T-helper 1 cell (primary cell): ENCODE results near the gene CPNE5.

Source experiments
- DNase-seq, 5 donors: peaks; one replicate each; pipeline ENCODE4 v3.0.0-alpha.2; 2012 to 2020

The CPNE5 gene

DNA sequence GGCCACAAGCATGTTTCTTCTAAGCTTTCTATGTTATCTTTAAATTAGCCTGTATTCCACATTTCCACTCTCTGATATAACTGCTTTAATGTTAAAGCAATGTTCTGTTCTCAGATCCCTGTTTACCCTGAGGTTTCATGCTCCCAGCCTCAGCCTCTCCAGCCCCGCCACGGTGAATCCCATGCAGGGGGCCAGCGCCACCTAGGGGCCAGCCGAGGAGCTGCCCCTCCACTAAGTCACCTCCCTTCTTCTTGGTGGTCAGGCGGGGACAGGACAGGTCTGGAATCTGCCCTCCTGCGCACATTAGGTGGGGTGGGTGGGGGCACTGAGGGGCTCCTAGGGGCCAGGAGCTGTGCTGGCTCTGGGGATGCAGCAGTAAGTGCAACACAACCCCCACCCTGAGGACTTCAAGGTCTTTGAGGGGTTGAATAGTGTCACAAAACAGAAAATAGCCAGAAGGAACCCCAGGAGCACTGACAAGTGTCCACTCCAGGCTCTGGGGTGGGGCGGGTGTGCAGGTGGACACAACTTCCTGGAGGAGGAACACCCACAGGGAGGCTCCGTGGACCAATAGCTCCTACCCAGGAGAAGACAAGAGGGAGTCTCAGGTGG is 80.0 kb downstream of the CPNE5 start:
- DNase-seq, result peak; percentile 64 to 78 (median 76)

DNA sequence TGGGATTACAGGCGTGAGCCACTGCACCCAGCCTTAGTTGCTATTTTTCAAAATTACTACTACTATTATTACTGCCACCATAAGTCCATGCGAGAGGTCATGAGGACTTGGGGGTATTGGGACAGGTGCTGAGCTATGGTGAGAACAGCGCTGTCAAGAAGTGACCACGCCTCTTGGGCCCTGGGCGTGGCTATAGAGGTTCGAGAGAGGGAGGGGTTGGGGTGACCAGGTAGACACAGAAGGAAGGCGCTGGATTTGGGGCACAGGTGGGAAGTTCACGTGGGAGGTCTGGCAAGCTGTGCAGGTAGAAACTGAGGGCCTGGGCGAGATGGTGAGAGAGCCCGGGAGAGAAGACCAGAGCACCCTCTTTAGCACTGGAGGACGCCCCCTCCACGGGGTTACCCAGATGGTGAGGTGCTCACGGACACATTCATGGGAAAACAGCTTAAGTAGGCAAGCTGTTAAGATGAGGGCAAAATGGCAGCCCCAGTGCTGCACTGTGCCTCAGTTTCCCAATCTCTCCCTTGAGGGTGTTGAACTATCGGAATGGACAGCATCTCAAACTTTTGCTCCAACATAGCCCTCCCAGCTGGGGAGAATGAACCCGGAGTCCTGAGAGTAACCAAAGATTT is 80.6 kb downstream of the CPNE5 start:
- DNase-seq, result no peak

DNA sequence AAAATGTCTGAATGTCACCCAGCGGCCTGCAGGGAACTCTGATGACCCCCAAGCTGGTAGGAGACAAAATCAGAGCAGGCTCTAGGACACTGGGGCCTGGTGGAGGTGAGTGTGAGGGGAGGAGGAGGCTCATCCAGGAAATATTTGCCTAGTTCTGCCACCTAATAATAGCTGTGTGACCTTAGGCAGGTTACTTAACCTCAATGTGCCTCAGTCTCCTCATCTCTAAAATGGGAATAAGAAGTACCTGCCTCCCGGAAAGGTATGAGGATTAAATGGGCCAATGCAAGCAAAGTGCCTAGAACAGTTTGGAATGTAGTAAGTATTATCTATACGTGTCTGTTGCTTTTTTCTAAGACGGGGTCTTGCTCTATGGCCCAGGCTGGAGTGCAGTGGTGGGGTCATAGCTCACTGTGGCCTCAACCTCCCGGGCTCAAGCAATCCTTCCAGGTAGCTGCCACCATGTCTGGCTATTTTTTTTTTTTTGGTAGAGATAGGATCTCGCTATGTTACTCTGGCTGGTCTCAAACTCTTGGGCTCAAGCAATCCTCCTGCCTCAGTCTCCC is 81.2 kb downstream of the CPNE5 start:
- DNase-seq, result no peak

DNA sequence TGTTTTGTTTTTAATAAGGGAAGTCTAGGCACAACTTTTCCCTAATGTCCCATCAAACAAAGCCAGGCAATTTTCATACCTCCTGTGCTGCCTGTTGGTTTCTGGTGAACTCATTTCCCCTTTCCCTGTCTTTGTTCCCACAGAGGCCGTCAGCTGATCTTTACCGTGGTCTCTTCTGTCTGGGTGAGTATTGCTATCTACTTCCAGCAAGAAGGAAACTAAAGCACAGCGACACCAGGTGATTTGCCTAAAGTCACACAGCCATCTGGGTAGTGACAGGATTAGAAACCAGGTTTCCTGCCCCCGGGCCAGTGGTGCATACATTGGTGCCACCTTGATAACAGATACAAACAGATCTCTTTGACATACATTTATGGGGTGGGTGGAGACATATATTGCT is 82.0 kb downstream of the CPNE5 start:
- DNase-seq, result peak in 4 of 5 donors; percentile 24 to 53 (median 34)

DNA sequence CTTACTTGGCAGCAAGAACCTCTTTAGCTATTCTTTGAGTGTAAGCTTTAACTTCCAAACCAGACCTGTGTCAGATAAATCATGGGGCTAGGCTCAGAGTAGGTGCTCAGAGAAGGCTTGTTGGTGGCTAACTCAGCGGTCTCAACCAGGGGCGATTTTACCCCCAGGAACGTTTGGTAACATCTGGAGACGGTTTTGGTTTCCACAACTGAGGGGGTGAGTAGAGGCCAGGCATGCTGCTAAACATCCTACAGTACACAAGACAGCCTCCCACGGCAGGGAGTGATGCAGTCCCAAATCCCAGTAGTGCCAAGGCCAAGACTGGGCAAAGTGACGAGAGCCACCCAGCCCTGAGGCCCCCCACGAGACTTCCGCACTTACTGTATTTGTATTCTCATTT is 82.5 kb downstream of the CPNE5 start:
- no peak for DNase-seq

DNA sequence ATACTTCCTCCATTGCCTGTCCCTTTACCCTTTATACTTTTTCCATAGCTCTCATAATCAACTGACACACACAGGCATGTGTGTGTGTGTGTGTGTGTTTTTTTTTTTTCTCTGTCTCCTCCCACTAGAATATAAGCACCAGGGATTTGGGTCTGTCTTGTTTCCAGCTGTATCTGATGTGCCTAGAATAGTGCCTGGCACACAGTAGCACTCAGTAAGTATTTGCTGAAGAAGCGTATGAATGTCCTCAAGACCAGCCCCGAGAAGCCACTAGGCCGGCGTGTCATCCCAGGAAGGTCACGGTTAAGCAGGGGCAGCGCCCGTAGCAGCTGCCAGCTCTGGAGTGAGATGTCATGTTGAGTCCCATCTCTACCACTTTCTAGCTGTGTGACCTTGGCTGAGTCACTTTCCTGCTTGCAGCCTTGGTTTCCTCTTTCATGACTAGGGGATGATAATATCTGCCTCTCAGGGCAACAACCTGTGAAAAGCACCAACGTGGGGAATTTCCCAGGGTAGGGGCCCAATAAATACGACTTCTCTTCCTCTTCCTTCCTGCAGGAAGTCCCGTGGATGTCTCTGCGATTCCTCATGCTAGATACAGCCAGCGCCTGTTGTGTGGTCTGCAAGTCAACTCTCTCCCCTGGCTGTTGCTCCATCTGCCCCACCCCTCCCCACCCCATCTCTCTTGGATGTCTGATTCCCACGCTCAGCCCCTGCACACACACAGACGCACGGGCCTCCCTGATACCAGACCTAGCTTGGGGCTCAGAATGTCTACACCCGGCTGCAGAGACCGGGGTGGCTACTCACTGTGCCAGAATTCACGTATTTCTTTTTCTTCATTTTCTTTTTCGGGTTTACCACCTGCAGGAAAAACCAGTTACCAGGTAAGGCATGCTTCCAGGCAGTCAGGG is 83.6 kb downstream of the CPNE5 start:
- peak; percentile 69 to 88 (median 74) for DNase-seq

DNA sequence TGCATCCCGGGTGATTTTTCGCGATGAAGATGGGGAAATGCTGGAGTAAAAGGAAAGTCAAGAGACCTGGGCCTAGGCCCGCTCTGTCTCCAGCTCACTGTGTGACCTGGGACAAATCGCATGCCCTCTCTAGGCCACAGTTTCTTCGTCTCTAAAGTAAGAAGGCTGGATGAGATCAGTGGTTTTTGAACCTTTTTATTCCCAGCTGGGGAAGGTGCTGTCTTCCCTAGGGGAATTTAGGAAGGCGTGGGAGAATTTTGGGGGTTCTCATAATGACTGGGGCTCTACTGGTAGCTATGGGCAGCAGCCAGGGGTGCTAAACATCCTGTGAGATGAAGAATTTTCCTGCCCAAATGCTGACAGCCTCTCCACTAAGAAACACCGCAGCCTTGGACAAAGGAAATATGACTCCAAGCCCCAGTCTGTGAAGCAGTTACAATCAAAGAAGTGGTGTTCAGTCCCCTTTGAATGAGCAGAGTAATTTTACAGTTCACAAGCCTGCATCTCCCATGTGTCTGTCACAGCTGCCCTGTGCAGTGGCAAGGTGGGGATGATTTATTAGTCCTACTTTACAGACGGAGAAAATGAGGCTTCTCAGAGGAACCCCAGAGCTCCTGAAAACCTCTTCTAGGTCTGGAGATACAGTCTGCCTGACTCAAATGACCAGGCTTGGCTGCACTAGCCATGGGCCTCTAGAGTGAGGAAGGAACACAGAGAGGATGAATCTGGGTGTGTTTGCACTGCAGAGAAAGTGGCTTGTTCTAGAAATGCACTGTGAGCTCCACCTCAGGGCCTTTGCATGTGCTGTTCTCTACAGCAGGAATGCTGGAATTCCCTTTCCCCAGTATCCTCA is 84.4 kb downstream of the CPNE5 start:
- no peak for DNase-seq

DNA sequence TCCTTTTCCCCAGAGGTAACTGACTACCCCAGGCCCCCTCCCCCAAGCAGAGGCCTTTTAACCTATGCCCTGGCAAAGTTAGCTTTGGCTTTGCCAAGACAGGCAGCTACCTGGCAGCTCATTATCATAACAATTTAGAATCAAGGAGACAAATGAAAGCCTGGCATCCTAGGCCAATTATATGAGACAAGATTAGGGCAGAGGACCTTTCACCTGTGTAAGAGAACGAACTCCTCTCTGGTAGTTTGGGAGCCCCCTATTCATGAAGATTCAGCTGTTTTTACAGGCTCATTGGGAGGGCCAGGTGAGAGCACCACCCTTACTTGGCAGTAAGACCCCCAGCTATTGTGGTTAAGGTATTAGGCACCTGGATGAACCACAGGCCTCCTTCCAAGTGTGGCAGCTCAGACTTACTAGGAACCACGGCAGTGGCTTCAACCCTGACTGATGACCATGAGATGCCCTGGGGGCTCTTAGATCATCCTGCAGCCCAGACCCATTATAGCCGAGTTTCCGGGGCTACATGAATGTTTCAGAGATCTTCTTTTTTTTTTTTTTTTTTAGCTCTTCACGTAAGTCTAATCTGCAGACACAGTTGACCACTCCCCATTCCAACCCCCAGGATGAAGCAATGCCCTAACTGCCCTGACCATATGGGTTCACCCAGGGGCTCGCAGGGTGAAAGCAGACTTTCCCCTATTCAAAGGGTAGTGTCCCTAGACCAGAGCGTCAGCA is 85.4 kb downstream of the CPNE5 start:
- no peak for DNase-seq

DNA sequence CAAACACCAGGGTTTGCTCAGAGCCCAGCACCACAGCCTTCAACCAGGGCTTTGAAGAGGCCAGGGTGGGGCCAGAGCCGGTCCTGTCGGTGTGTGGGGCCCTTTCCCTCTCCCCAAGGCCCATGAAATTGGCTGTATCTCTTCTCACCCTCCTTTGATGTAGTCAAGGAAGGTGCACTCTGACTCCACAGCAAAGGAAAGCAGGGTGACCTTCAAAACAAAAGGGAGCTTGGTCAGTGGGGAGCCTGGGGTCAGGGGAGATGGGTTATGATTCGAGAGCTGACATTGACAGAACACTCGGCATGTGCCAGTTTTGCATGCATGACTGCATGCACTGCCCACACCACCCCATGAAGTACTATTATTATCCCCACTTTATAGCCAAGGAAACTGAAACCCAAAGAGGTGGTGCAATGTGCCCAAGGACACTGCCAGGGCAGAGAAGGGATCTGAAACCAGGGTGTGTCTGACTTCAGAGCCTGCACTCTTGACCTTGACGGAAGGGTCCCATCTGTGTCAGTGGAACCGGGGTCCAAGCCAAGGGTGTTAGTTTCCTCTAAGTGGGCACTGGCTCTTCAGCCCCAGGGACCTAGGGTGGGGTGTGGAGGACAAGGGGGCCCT is 86.2 kb downstream of the CPNE5 start:
- peak in 1 of 5 donors; percentile 28 for DNase-seq

DNA sequence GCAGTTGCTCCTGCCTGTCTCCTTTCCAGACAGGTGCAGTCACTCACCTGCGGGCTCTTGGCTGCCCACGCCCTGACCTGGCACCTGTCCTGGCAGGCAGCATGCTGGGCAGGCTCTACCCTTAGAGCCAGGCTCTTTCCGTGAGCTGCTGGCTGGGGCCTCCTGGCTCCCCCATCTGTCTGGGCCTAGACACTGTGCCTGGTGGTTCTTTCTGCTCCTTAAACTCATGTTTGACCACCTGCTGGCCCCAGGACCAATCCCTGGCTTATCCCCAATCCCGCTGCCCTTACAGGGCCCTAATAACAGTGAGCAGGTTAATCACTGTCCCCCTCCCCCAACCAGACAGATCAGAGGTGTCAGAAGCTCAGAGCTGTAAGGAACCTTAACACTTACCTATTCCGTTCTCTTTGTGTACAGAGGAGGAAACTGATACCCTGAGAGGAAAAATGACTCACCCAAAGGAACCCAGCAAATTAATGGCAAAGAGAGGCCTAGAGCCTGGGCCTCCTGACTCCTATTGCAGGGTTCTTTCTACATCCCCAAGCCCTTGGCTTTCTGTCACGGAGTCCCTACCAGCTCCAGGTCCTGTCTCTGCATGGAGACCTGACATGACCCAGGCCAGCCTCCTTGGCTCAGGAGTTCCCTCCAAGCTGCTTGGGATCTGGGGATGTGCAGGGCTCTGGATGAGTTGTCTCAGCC is 86.9 kb downstream of the CPNE5 start:
- peak in 1 of 5 donors; percentile 60 for DNase-seq

DNA sequence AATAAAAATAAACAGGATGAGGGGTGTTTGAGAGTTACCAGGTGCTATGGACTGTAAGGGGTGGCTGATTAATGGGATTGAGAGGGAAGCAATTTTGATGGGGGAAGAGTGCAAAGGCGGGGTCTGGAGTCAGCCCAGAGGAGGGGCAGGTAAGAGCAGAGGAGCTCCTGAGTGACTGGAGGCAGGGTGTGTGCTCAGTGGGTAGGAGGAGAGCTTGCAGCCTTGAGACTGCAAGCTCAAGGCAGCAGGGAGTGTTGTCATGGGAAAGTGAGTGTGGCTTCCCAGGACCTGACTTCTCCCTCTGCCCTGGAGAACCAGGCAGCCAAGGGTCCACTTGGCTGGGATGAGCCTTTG is 87.4 kb downstream of the CPNE5 start:
- no peak for DNase-seq

DNA sequence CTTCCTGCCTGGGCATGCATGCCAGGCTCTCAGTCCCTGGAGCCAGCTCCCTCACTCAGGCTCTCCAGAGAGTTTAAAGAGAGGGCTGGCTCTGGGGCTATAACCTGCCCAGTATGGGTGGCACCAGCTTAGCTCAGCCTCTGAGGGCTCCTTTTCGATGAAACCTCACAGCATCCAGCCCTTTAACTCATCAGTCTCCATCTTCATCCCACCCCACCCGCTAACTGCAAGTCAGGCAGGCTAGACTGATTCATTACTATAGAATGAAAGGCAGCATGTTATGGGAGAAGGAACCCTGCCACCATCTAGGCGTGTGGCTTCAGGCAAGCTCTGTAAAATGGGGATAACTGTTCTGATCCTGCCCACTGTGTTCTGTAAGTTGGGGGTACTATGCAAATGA is 88.2 kb downstream of the CPNE5 start:
- no peak for DNase-seq

DNA sequence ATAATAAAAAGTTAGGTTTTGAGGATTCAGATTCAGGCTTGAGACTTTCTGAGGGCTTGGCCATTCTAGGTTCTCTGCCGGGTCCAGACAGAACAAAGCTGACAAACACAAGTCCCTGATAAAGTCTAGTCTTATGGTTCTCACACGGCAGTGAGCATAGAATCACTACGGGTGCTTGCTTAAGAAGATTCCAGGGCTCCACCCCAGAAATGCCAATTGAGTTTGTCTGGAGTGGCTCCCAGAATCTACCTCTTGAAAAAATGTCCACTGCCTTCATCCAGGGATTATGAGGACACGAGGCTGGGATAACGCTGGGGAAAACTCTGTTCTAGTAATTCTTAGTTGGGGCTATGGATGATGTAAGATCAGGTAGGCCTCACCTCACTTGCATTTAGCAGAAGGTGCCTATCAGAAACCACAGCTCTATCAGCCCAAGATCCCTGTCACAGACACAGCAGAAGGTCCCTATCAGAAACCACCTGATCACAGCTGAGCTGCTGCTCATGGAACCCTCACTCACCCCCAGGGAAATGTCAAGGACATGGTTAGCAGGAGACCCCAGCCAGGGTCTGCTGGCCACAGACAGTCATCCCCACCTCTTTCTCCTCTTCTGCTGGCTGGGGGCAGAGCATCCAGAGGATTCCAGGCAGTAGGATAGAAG is 89.3 kb downstream of the CPNE5 start:
- DNase-seq, result no peak

DNA sequence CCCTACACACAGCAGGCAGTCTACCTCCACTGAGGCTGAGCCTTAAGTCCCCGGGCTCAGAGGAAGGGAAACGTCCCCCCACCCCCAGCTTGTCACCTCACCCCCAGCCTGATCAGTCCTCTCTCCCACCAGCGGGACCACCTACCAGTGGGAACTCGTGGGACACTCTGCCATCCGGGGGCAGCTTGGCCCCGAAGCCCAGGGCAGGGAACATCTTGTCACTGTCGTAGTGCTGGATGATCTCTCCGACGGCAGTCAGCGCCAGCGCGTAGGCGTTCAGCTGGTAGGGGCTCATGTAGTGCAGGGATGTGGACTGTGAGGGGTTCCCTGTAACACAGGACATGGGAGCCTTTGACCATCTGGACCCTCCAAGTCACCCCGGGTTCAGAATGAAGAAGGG is 93.0 kb downstream of the CPNE5 start:
- no peak for DNase-seq

DNA sequence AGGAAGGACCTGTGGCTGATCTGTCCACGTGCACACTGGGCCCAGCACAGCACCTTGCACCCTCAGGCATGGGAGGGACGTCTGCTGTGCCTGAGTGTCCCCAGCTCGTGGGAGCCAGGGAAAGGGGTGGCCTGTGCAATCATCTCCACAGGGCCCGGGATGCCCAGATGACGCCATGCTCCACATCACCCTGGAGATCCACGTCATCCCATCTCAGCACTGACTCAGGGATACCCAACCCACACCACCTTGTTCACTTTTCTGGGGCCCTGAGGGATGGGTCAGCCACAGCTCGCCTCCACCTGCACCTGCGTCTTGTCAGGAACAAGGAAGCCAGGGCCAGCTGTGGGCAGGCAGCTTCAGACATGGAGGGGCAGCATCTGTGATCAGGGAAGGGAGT is 93.4 kb downstream of the CPNE5 start:
- no peak for DNase-seq

DNA sequence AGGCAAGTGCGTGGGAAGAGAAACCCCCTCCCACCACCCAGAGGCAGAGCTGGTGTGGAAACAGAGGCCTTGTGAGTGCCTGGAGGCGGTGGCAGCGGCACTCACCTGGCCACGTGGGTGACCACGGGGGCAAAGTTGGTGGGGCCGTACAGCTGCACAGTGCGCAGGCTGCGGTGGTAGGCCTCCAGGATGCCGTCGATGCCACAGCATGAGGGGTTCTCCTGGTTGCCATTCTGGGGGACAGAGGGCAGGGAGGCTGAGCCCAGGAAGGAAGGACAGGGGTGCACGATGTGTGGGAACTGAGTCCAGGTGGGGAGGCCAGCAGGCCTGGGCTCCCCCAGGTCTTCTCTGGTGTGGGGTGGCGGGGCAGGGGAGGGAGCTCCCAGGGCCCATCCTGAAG is 94.0 kb downstream of the CPNE5 start:
- no peak for DNase-seq

DNA sequence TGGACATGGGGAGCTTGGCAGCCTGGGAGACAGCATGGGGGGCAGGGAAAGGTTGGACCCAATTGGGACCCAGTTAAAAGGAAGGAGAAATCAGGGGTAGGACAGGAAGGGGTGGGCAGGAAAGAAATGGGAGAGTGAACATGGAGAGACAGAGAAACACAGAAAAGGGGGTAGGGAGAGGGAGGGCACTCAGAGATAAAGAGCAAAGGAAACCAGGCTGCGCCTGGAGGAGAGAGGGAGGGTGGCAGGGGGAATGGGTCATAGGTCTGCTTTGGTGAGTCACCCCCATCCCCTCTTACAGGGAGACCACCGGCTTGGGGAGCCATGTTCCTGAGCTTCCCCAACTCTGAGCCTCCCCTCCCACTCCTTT is 95.0 kb downstream of the CPNE5 start:
- DNase-seq, result no peak

DNA sequence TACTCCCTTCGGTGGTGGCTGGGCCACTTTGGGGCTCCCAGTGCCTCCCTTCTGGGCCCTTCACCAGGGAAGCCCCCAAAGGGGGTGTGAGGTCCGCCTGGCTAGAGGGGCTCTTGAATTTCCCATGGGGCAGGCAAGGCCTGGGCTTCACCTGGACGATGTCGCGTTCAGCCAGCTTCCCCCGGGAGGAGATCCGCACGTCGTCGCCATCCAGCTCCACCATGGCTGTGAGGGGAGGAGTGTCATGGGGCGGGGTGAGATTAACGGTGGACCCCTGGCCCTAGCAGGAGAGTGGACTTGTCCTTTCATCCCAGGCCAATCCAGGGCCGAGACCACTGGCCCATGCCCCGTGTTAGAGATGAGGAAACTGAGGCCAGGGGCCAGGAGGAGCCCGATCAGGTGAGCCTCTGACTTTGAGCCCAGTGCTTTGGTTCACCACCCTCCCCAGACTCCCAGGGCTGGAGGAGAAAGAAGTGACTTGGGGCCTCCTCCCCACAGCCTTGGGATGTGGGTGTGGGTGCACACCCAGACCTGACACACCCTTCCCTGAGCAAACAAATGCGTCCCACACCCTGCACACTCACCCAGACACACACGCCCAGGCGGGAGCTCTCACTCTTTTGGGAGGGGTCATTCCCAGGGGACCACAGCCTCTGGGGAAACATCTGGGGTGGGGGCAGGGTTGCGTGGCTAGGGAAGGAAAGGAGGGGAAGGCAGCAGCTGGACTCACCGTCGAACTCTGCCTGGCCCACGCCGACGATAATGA is 95.5 kb downstream of the CPNE5 start:
- DNase-seq, result no peak

DNA sequence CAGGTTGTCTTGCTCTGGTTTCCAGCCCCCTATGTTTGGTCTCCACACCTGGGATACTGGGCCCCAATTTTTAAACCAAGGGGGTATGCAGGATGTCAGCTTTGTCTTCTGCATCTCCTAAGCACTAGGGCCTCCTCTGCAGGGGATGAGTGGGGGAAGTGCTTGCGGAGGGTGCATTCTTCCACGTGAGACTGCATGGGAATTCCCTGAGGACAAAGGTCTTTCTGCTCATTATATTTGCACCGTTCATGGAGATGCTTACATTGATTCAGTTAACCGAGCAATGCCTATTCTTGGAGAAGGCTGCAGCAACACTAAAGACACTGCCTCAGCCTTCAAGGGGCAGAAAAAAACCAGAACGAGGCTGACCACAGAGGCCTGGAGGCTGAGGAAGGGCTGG is 96.2 kb downstream of the CPNE5 start:
- no peak for DNase-seq

DNA sequence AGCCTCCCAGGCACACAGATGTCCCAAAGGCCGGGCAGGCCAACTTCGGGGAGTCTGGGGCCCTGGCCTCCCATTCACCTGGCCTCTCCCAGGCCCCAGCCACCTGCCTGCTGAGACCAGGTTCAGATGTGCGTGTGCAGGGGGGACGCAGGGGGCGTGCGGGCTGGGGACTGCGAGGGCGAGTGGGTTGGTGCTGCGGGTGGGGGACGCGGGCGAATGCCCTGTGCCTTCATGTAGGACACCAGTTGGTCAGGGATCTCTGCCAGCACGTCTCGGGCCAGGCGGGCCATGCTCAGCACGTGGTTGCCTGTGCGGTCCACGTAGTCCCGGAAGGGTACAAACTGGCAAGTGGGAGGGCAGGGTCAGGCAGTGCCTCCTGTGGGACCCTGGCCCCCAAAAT is 97.1 kb downstream of the CPNE5 start:
- DNase-seq, result no peak
